ENCODE measurements around the gene TRIML1.
"Not testable (repeated sequence)": the region's sequence is repeated elsewhere in the genome, so short reads cannot be mapped to it uniquely, and the experiment has no call there.

The TRIML1 gene

DNA sequence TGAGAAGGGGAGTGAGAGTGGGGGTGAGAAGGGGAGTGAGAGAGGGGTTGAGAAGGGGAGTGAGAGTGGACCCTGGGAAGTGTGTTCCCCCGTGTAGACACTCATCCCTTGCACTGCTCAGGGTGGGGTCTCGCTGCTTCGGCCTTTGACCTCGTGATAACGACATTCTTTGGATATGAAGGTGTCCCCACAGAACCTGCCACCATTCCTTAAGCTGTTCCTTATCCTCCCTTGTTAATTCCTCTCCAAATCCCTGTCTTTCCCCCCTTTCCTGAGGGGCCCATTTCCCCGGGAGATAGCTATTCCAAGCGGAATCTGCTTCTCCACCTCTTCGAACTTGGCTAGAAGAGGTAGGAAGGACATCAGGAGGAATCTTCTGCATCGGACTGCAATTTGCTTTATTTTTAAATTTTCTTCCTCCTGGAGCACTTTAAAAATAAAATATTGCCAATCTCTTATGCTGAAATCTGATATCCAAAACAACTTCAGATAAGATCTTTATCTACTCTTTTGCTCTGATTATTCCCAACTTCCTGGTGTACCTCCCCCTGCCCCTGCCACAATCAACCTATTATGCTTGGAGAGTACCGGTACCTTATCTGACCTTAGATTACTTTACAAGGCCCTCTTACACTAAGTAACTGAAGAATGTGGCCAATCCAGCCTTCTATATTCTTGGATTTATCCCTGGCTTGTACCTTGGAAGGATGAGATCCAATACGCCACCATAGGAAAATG is 15.6 kb downstream of the TRIML1 start:
- DNase-seq: no peak

DNA sequence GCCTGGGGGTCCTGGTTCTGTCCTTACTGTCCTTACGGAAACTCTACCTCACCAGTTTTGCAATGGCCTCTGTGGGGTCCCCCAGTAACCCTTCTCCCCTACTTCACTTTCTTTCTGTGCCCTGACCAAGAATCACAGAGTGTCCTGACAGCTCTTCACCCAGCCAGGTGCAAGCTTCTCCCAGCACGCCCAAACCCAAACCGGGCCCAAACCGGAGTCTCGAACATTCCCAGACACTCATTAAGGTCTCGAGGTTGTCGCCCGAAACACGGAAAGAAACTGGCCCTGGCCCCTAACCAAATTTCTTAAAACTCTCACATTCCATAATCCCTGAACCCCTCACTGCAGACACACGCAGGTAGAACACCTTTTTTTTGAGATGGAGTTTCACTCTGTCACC is 19.1 kb downstream of the TRIML1 start:
- no peak for DNase-seq

DNA sequence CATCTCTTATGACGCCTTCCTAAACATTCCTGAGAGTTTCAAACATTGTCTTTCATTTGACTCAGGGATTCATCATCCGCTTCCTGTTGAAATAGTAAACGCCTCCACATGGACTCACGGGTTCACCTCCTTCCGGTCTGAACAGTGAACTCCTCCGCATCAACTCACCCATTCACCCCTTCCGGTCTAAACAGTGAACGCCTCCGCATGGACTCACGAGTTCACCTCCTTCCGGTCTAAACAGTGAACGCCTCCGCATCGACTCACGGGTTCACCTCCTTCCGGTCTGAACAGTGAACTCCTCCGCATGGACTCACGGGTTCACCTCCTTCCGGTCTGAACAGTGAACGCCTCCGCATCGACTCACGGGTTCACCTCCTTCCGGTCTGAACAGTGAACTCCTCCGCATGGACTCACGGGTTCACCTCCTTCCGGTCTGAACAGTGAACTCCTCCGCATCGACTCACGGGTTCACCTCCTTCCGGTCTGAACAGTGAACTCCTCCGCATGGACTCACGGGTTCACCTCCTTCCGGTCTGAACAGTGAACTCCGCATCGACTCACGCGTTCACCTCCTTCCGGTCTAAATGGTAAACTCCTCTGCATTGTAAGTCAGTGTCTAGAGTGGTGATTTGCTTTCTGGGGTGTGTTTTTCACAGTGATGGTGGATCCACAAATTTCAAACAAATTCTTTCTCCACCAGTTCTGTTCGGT is 20.4 kb downstream of the TRIML1 start:
- not testable (repeated sequence) for DNase-seq

DNA sequence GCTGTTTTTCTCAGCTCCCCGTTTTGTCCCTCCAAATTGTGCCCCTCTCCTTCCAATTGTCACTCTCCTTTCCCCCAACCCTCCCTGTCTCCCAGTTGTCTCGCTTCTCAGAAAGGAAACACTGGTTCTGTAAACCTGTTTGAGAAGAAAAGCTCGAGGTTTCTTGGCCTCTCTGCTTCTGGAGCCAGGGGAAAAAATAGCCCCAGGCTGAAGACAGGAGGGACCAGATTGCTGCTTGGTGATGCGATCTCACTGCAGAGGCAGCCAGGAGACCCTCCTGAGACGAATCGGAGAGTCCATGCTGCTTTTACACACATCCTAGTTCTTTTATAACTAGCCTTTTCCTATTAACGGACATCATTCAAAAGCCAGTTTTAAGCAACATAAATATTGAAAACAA is 21.2 kb downstream of the TRIML1 start:
- DNase-seq: no peak

DNA sequence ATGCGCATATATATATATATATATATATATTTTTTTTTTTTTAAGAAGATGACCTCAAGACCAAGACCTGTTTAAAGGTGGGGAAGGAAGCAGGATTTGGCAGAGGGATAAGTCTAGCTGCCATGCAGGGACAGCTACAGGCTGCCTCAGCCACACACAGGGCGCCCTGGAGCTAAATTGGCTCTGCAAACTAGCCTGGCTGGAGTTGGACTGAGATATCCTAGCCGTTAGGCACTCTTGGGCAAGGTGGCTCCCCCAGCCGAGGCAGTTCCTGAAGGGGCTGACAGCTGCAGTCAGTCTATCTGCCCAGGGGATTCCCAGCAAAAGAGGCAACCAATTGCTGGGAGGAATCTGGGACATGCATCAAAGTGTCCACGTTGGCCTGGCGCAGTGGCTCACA is 21.9 kb downstream of the TRIML1 start:
- DNase-seq: no peak

DNA sequence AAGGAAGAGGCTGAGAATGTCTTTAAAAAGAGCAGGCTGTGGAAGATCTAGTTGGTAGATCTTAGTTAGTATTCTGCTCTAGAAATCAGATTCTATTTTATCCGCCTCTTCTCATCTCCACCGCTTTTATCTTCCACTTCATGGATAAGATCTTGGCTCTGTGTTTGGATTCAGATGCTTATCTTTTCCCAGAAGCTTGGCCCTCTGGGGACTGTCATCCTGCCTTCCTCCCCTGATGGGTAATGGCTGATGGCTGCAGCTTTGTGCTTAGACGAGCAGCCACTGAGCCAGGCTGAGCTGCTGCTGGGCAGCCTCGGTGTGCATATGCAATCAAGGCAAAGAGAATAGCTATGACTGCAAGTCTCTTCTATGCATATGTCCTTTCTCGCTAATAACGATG is 23.5 kb downstream of the TRIML1 start:
- no peak for DNase-seq

DNA sequence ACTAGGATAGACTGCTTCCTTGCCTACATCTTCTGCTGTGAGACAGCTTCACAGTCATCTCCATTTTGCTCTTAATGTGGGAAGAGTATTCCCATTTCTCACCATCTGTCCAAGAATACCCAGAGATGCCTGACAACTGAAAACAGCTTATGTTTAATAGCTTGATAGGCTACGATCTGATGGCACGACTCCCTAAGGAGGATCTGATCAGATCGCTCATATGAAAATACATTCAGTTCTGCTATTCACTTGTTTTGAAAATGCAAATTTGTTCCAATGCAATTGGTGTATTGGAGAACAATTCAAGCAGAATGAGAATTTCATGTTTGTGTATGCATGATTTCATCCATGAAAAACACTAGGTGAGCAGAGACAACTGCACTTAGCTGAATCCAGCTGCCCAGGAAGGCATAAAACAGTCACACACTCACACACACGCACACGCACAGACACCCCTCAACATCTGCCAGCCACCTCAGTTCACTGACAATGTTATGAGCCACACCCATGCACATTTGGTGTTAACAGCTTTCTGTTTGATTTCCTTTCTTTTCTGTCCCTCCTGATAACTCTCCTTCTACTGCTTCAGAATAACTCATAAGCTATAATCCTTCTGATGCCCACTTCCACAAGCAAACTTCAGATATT is 29.6 kb downstream of the TRIML1 start:
- no peak for DNase-seq

DNA sequence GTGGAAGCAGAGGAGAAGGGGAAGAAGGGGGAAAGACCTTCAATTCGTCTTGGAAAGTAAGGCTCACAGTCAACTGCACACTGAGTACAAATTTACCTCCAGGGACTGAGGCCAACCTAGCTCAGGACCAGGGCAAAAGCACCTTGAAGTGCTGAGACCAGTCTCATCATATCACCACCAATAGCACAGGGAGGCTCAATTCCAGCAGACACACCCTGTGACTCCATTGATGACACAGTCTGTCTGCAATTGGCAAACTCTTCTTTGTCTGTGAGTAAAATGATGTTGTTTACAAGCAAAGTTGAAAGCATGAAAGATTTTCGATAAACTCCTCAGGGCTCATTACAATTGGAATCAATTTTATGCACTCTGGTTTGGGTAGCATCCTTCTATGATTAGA is 32.3 kb downstream of the TRIML1 start:
- DNase-seq: no peak

DNA sequence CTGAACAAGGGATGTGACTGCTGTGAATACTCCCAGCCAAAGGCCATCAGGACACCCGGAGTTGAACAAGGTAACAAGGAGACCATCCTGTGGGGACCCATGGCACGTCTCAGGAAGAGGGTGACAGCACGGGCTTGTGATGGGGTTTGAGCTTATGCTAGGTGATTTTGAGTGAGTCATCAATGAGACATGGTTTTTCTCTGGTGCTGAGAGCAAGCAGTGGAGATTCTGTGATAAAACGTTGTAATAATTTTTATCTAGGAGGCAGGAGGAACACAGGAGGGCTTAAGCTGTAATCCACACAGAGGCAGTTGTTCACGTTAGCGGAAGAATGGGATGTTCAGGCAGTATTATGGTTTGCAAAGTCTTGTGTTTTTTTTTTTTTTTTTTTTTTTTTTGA is 36.0 kb downstream of the TRIML1 start:
- DNase-seq: no peak

DNA sequence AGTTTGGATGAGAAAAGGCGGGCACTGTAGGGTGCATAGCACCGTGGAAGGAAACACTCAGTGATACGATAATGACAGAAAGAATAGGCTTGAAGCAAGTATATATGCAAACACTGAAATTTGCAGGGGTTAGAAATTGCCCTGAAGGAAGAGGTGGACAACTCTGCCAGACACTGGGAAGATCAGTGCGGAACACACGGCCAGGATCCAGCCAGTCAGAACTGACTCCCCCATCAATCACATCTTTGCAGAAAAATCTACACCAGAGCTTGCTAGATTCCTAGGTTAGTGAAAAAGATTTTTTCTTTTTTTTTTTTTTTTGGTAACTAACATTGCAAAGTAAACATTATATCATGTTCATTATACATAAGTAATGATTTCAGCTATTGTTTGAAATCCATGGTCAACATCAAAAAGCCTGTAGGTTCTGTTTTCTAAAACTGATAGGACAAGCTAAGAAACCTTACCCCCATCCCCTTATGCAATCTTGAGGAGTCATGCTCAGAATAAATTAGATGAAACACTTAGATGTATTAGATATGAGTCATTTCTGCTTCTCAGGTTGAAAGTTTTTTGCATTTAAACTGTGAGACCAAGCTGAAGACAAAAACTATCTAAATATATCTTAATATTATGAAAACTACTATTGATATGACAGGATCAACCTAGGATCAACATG is 38.9 kb downstream of the TRIML1 start:
- no peak for DNase-seq

DNA sequence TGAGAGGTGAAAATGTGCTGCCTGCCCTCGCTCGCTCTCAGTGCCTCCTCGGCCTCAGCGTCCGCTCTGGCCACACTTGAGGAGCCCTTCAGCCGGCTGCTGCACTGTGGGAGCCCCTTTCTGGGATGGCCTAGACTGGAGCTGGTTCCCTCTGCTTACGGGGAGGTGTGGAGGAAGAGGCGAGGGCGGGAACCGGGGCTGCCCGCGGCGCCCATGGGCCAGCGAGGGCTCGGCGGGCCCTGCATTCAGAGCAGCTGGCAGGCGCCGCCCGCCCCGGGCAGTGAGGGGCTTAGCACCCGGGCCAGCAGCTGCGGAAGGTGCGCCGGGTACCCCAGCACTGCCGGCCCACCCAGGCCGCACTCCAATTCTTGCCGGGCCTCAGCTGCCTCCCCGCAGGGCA is 39.6 kb downstream of the TRIML1 start:
- no peak for DNase-seq

DNA sequence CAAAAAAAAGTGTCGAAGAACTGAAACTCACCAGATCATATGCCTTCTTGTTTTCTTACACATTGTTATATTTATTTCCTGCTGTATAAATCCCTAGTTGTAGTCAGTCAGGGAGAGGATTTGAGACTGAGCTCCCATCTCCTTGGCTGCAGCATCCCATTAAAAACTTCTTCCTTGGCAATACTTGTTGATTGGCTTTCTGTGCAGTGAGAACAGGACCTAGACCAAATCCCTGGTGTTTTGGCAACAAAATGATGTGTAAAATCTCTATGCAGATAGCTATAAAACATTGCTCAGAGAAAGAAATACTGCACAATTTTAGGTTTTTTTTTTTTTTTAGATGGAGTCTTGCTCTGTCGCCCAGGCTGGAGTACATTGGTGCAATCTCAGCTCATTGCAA is 47.9 kb downstream of the TRIML1 start:
- no peak for DNase-seq

DNA sequence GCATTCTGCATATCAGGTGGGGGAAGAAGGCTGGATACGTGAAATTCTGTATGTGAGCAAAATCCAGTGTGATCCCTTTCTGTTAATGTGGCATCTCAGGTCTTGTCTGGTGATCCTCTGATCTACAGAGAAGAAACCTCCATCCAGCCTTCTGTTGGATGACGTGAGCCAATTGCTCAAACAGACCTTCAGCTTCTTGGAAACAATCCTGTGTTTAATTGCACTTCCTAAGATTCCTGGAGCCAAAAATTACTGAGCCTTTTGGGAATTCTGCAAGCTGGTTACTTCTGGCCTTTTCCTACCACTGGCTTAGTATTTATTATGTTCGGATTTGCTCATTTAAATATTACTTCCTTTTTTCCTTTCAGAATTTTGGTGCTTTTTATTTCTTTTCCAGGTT is 51.2 kb downstream of the TRIML1 start:
- DNase-seq: no peak

DNA sequence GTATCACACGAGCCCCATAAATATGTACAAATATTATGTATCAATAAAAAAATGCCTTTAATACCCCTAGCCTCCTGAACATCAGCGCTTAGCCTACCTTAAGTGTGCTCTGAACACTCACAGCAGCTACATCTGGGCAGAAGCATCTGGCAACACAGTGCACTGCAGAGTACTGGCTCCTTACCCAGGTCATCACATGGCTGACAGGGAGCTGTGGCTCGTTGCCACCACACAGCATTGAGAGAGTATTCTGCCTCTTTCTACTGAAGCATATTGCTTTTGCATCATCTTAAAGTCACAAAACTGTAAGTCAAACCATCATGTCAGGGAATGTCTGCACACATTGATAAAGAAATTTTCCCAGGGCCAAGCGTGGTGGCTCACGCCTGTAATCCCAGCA is 55.2 kb downstream of the TRIML1 start:
- DNase-seq: no peak

DNA sequence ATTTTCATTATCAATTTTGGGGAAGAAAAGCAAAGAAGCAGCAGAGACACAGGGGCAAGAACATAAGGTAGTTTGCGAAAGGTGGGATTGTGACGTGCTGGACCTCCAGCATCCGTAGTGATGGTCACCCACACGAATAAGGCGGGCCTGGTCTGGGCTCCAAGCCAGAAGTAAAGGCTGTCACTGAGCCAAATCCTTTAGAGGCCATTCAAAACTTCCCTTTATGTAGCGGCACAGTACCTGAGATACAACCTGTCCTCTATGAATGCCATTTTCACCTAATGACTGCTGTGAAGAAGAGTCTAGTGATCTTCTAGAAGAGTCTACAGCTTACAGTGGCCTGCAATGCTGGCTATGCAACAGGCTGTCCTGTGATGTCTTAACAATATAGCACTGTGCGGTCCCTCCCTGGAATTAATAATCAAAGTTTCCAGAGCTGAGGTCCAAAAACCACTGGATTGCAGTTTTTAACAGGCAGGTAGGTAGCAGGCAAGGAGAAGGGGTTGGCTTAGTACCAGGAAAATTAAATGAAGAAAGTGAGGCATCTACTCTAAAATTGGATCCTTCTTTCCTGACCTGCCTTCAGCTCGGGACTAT is 56.2 kb downstream of the TRIML1 start:
- no peak for DNase-seq

DNA sequence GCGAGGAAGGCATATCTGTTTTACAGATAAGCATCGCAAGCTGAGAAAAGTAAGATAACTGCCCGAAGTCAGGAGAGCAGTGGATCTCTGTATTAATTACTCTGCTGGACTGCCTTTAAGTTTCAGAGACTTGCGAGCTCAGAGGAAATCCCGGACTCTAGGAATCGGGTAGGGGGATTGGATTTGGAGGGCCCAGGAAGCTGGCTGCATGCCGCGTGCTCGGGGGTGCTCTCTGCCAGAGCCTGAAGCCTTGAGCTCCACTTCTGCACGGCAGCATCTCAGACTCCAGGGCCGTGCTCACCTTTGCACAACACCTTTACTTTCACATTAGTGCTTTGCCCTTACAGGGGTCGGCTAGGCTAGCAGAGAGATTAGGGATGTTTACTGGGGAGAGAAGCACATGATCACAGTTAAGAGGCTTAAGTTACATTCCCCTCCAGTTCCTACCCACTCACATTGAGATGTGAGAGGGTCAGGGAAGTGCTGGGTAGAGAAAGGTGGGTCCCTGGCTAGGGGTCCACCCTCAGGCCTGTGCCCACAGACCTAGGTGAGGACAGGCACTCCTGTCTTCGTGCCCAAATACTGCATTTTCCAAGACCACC is 57.0 kb downstream of the TRIML1 start:
- DNase-seq: no peak

Measured in SIG-M5 (cell line).